H9 (cell line): ENCODE data around the gene LRP1-AS. TPM values are rescaled to one million over a fixed set of nuclear protein-coding genes. Genes with fewer than 3 reads are reported as not detected.

ENCODE experiments used
- DNase-seq: peaks from one replicate; pipeline ENCODE4 v3.0.0-alpha.2; 2017
- H2AFZ ChIP-seq: one replicate; pipeline ENCODE4 v1.6.1; 2013; ENCODE audit warnings: mild to moderate bottlenecking, low read length, control low read depth, moderate library complexity
- H2AK5ac ChIP-seq: 2 replicates; pipeline ENCODE4 v1.6.1; 2013; ENCODE audit warnings: low read length, control low read depth, mixed read lengths; ENCODE audit not compliant: insufficient read length
- H2BK120ac ChIP-seq: one replicate; pipeline ENCODE4 v1.6.1; 2013; ENCODE audit warnings: low read depth, mild to moderate bottlenecking, low read length, control low read depth, inconsistent platforms; ENCODE audit not compliant: poor library complexity, severe bottlenecking
- H2BK12ac ChIP-seq: 2 replicates; pipeline ENCODE4 v1.6.1; 2013; ENCODE audit warnings: low read length, control low read depth, mixed read lengths, low read depth; ENCODE audit not compliant: insufficient read length
- H2BK15ac ChIP-seq: 2 replicates; pipeline ENCODE4 v1.6.1; 2013; ENCODE audit warnings: low read depth, low read length, control low read depth
- H2BK20ac ChIP-seq: one replicate; pipeline ENCODE4 v1.6.1; 2013; ENCODE audit warnings: low read depth, mild to moderate bottlenecking, low read length, control low read depth, inconsistent platforms; ENCODE audit not compliant: poor library complexity, severe bottlenecking
- H2BK5ac ChIP-seq: 2 replicates; pipeline ENCODE4 v1.6.1; 2013; ENCODE audit warnings: low read length, control low read depth, mixed read lengths; ENCODE audit not compliant: insufficient read length
- H3K14ac ChIP-seq: 2 replicates; pipeline ENCODE4 v1.6.1; 2013; ENCODE audit warnings: low read length, control low read depth; ENCODE audit not compliant: insufficient read depth
- H3K18ac ChIP-seq: 2 replicates; pipeline ENCODE4 v1.6.1; 2013; ENCODE audit warnings: low read depth, mild to moderate bottlenecking, mixed read lengths, low read length, control low read depth; ENCODE audit not compliant: insufficient read length
- H3K23ac ChIP-seq: 2 replicates; pipeline ENCODE4 v1.6.1; 2013; ENCODE audit warnings: low read length, control low read depth, mixed read lengths, low read depth; ENCODE audit not compliant: insufficient read length
- H3K23me2 ChIP-seq: 2 replicates; pipeline ENCODE4 v1.6.1; 2013; ENCODE audit warnings: low read depth, mild to moderate bottlenecking, mixed read lengths, low read length, control low read depth; ENCODE audit not compliant: insufficient read length, poor library complexity, severe bottlenecking
- H3K27ac ChIP-seq: 2 replicates; pipeline ENCODE4 v1.5.1; 2013; ENCODE audit warnings: low read length, control low read depth, mixed read lengths, low read depth; ENCODE audit not compliant: insufficient read length
- H3K27me3 ChIP-seq: 2 replicates; pipeline ENCODE4 v1.6.1; 2013; ENCODE audit warnings: low read length, control low read depth, inconsistent platforms; ENCODE audit not compliant: insufficient read depth
- H3K4ac ChIP-seq: 2 replicates; pipeline ENCODE4 v1.6.1; 2013; ENCODE audit warnings: low read depth, mild to moderate bottlenecking, control low read depth, inconsistent platforms, low read length, moderate library complexity
- H3K4me1 ChIP-seq: 2 replicates; pipeline ENCODE4 v1.6.1; 2013; ENCODE audit warnings: low read length, control low read depth, inconsistent platforms; ENCODE audit not compliant: insufficient read depth
- H3K4me2 ChIP-seq: 2 replicates; pipeline ENCODE4 v1.6.1; 2013; ENCODE audit warnings: low read length, control low read depth, mixed read lengths; ENCODE audit not compliant: insufficient read length, insufficient read depth
- H3K56ac ChIP-seq: 2 replicates; pipeline ENCODE4 v1.6.1; 2013; ENCODE audit warnings: low read depth, mild to moderate bottlenecking, mixed read lengths, low read length, control low read depth; ENCODE audit not compliant: insufficient read length
- H3K79me1 ChIP-seq: 2 replicates; pipeline ENCODE4 v1.6.1; 2013; ENCODE audit warnings: low read depth, mild to moderate bottlenecking, moderate library complexity, low read length, control low read depth, inconsistent platforms; ENCODE audit not compliant: insufficient read depth, poor library complexity, severe bottlenecking
- H3K79me2 ChIP-seq: 2 replicates; pipeline ENCODE4 v1.6.1; 2013; ENCODE audit warnings: low read length, control low read depth, inconsistent platforms; ENCODE audit not compliant: insufficient read depth
- H3K9ac ChIP-seq: 2 replicates; pipeline ENCODE4 v1.6.1; 2013; ENCODE audit warnings: low read length, control low read depth, mixed read lengths; ENCODE audit not compliant: insufficient read length; ENCODE audit errors: extremely low read depth
- H3K9me3 ChIP-seq: one replicate; pipeline ENCODE4 v1.6.1; 2013; ENCODE audit warnings: low read depth, low read length, inconsistent platforms; ENCODE audit not compliant: control insufficient read depth
- H3T11ph ChIP-seq: one replicate; pipeline ENCODE4 v1.6.1; 2013; ENCODE audit warnings: mild to moderate bottlenecking, low read length, control low read depth, inconsistent platforms
- H4K20me1 ChIP-seq: one replicate; pipeline ENCODE4 v1.6.1; 2013; ENCODE audit not compliant: control insufficient read depth, insufficient read length, insufficient read depth
- H4K5ac ChIP-seq: 2 replicates; pipeline ENCODE4 v1.6.1; 2013; ENCODE audit warnings: low read depth, mild to moderate bottlenecking, mixed read lengths, low read length, control low read depth; ENCODE audit not compliant: insufficient read length
- H4K8ac ChIP-seq: replicated peaks from 2 replicates; pipeline ENCODE4 v1.6.1; 2013; ENCODE audit warnings: low read length, control low read depth, mixed read lengths, low read depth; ENCODE audit not compliant: insufficient read length
- H4K91ac ChIP-seq: 2 replicates; pipeline ENCODE4 v1.6.1; 2013; ENCODE audit warnings: low read depth, mild to moderate bottlenecking, moderate library complexity, mixed read lengths, low read length, control low read depth; ENCODE audit not compliant: insufficient read length
- H3K27ac Mint-ChIP-seq, 3 experiments: 2 replicates in 2 of 3; 3 replicates in 1 of 3; pipeline ENCODE4 v1.8.0; 2020 to 2021; ENCODE audit warnings: mixed read lengths in 3 of 3, mild to moderate bottlenecking in 1 of 3, moderate library complexity in 1 of 3
- H3K27me3 Mint-ChIP-seq: 2 replicates; pipeline ENCODE4 v1.8.0; 2021; ENCODE audit warnings: low read depth, mild to moderate bottlenecking, moderate library complexity, mixed read lengths
- H3K36me3 Mint-ChIP-seq, 3 experiments: 2 replicates in 2 of 3; 3 replicates in 1 of 3; pipeline ENCODE4 v1.8.0; 2020 to 2021; ENCODE audit warnings: low read depth in 3 of 3, mixed read lengths in 3 of 3; ENCODE audit not compliant: insufficient read depth in 1 of 3
- H3K4me1 Mint-ChIP-seq, 2 experiments: 2 replicates each; pipeline ENCODE4 v1.8.0; 2020; ENCODE audit warnings: mixed read lengths in 2 of 2
- H3K4me3 Mint-ChIP-seq, 2 experiments: 2 replicates in 1 of 2; 3 replicates in 1 of 2; pipeline ENCODE4 v1.8.0; 2020 to 2021; ENCODE audit warnings: mild to moderate bottlenecking in 2 of 2, mixed read lengths in 2 of 2, moderate library complexity in 1 of 2
- H3K9me3 Mint-ChIP-seq, 2 experiments: 2 replicates in 1 of 2; 3 replicates in 1 of 2; pipeline ENCODE4 v1.8.0; 2020; ENCODE audit warnings: mild to moderate bottlenecking in 2 of 2, mixed read lengths in 2 of 2, moderate library complexity in 1 of 2
- WGBS: extraction: QIAGEN DNeasy Blood & Tissue Kit; methylation state at CpG from one replicate; pipeline ENCODE4 v1.1.7; 2013; ENCODE audit warnings: missing lambda C conversion rate, low lambda C conversion rate, mixed read lengths; ENCODE audit not compliant: insufficient read length; ENCODE audit errors: extremely low coverage; 5-methylcytosine and 5-hydroxymethylcytosine counted together
- total RNA-seq: library from RNA; stranded (reverse); gene quantifications from 2 replicates; pipeline ENCODE4 v1.2.1, GENCODE V29; 2021
- TF ChIP-seq, protein P1 (sequence below): fragments of 200-600 bp; sonication (generic); conservative IDR thresholded peaks from 3 replicates; pipeline ENCODE4 v1.8.0; 2021; ENCODE audit warnings: antibody characterized with exemption, mild to moderate bottlenecking

LRP1-AS gene
- total RNA-seq, 1 experiment from 2014 or later, result not detected

DNA sequence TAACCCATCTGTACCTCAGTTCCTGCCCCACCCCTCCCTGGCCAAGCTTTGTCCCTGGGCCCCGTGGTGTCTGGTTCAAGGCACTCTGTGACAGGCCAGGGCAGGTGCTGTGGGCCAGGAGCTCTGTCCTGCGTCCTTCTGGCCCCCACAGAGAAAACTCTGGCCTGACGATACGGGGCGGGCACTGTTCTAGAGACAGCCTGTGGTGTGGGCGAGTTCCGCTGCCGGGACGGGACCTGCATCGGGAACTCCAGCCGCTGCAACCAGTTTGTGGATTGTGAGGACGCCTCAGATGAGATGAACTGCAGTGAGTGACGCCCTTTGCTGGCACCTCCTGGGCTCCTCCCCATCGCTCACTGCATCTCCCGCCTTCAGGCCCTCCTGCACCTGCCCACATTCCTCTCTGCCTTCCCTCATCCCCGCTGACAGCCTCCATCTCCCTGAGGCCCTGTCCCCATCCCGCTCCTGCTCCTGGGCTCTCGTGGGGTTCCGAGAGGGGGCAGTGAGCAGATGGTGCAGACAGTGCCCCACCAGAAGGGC, 46.4 kb upstream of the LRP1-AS start:
- H3K27me3 Mint-ChIP-seq, result no peaks in the 10 kb centered on the region; the same call in 1 of the 2 replicates
- no peak overlapping the region for H3K14ac ChIP-seq
- no peak overlapping the region for H2AFZ ChIP-seq
- WGBS, result no CpG with 5 or more reads among the region's 19 CpGs
- no peaks in the 10 kb centered on the region for H3K79me2 ChIP-seq
- TF ChIP-seq, protein P1, sequence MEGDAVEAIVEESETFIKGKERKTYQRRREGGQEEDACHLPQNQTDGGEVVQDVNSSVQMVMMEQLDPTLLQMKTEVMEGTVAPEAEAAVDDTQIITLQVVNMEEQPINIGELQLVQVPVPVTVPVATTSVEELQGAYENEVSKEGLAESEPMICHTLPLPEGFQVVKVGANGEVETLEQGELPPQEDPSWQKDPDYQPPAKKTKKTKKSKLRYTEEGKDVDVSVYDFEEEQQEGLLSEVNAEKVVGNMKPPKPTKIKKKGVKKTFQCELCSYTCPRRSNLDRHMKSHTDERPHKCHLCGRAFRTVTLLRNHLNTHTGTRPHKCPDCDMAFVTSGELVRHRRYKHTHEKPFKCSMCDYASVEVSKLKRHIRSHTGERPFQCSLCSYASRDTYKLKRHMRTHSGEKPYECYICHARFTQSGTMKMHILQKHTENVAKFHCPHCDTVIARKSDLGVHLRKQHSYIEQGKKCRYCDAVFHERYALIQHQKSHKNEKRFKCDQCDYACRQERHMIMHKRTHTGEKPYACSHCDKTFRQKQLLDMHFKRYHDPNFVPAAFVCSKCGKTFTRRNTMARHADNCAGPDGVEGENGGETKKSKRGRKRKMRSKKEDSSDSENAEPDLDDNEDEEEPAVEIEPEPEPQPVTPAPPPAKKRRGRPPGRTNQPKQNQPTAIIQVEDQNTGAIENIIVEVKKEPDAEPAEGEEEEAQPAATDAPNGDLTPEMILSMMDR, result no peak
- H3K27ac Mint-ChIP-seq, result no peak overlapping the region
- no peak for DNase-seq
- no peak overlapping the region for H2BK5ac ChIP-seq
- H3K4me2 ChIP-seq, result no peak overlapping the region
- no peaks in the 10 kb centered on the region for H3K4me1 ChIP-seq
- no peak overlapping the region for H3T11ph ChIP-seq
- H3K23ac ChIP-seq, result no peak overlapping the region
- no peak overlapping the region for H2BK120ac ChIP-seq
- no peak overlapping the region for H3K4me3 Mint-ChIP-seq
- H4K8ac ChIP-seq, result no peak overlapping the region
- H3K27ac ChIP-seq, result no peak overlapping the region
- no peak overlapping the region for H4K91ac ChIP-seq
- no peak overlapping the region for H3K9ac ChIP-seq
- no peak overlapping the region for H2BK12ac ChIP-seq
- H2AK5ac ChIP-seq, result no peak overlapping the region
- no peaks in the 10 kb centered on the region for H3K79me1 ChIP-seq
- no peak overlapping the region for H3K4ac ChIP-seq
- no peak overlapping the region for H3K56ac ChIP-seq
- no peaks in the 10 kb centered on the region for H4K20me1 ChIP-seq
- H3K23me2 ChIP-seq, result no peaks in the 10 kb centered on the region
- no peak overlapping the region for H2BK20ac ChIP-seq
- no peaks in the 10 kb centered on the region for H3K4me1 Mint-ChIP-seq
- H3K27me3 ChIP-seq, result no peaks in the 10 kb centered on the region
- no peak overlapping the region for H2BK15ac ChIP-seq
- no peaks in the 10 kb centered on the region; a peak in 1 of 5 replicates for H3K9me3 Mint-ChIP-seq
- no peak overlapping the region for H4K5ac ChIP-seq
- no peaks in the 10 kb centered on the region for H3K9me3 ChIP-seq
- peaks cover 64 to 96% (median 94%) of the 10 kb centered on the region in 3 experiments for H3K36me3 Mint-ChIP-seq
- H3K18ac ChIP-seq, result no peak overlapping the region
